Lower leg skin (tissue), 4 donors: ENCODE measurements around the gene CLEC2A. TPM values are rescaled to one million over a fixed set of nuclear protein-coding genes. Genes with fewer than 3 reads are reported as not detected.
"Not testable (repeated sequence)": the region's sequence is repeated elsewhere in the genome, so short reads cannot be mapped to it uniquely, and the experiment has no call there.

Source experiments
- DNase-seq, 2 donors: peaks; one replicate each; pipeline ENCODE4 v3.0.0-alpha.2; 2019; ENCODE audit warnings: low spot score in 2 of 2
- H3K4me3 ChIP-seq: fragments of 200-600 bp; sonication (generic); 2 replicates; pipeline ENCODE4 v1.5.1; 2017; ENCODE audit warnings: mild to moderate bottlenecking, low read depth; ENCODE audit not compliant: poor library complexity, severe bottlenecking
- CTCF ChIP-seq, 3 donors: fragments of 450-650 bp; IDR thresholded peaks; one replicate each; pipeline ENCODE4 v1.5.1; 2016; ENCODE audit warnings: antibody characterized with exemption in 3 of 3, mild to moderate bottlenecking in 3 of 3, moderate library complexity in 2 of 3
- POLR2A ChIP-seq, 2 donors: fragments of 450-650 bp; IDR thresholded peaks; one replicate each; pipeline ENCODE4 v1.6.1; 2016 to 2017; ENCODE audit warnings: antibody characterized with exemption in 2 of 2, mild to moderate bottlenecking in 1 of 2, moderate library complexity in 1 of 2
- WGBS, 2 donors: methylation state at CpG; one replicate each; pipeline ENCODE4 v1.1.5; 2018; 5-methylcytosine and 5-hydroxymethylcytosine counted together
- intact Hi-C: fragments of 100-400 bp; cut with DNase I; formaldehyde crosslinking; loops from one replicate; pipeline ENCODE4 v1.15.0; 2023; ENCODE audit warnings: low total_unique reads
- total RNA-seq, 4 donors: library from RNA; depleted of rRNA; stranded (reverse); fragments of >200 nt; gene quantifications; one replicate each; pipeline ENCODE4 v1.1.0, GENCODE V29; 2016

The CLEC2A gene
- total RNA-seq, 4 donors from 2014 or later = 60.8 to 80.5 (median 68.4) TPM

DNA sequence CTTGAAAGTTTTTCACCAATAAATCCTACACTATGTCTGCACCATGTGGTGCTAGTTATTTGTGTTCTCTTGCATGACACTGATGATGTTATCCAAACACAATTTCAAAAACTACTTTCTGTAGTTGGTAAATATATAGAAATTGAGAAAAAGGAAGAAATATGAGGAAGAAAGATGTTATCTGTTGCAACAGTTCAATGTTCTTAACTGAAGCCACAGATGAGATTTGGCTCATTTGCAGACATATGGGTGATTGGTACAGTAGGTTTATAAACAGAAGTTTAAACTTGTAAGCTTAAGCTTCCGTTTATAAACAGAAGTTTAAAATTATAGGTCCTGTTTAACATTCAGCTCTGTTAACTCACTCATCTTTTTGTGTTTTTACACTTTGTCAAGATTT lies 39.0 kb upstream of the CLEC2A start, which contains the start of gene CLEC12A:
CLEC12A (plus strand) TSS at position 229 of the 400 bp plus-strand sequence. CDS start 188 bp downstream, outside the sequence.
- no peak within 1 kb of the TSS for H3K4me3 ChIP-seq
- WGBS, 2 donors = 50 to 62% methylated on average over 1 of the region's 1 CpG
- intact Hi-C loops = no loop called here
- TF ChIP-seq CTCF (IDR thresholded peaks at IDR 0.05) = no peak
- TF ChIP-seq POLR2A (IDR thresholded peaks at IDR 0.05) = no peak
- DNase-seq = no peak

- intact Hi-C loops = no loop called here
- no peak overlapping the region for H3K4me3 ChIP-seq
- no peak for TF ChIP-seq CTCF (IDR thresholded peaks at IDR 0.05)
- no peak for TF ChIP-seq POLR2A (IDR thresholded peaks at IDR 0.05)
- DNase-seq = no peak
- WGBS, 2 donors = 89% methylated on average over 2 of the region's 2 CpGs
Measured at GRCh38 chr12:9969673-9970072, 37.5 kb upstream of the CLEC2A start.

DNA sequence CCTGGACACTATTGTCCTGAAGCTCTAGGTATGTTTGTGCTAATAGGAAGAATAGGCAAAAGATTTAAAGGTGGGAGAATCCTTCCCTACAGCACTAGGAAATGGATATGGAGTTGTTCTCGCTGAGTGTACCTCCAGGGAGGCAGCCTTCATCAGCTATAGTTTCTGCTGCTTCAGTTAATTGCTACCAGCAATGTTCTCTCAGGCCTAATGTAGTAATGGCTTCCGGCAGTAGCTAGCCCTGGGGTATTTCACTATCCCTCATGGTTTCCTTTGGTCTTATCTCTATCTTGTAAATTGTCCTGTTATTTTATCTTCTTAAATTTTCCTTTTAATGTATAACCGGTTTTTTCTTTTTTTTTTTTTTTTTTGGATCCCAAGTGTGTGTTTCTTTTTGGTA lies 29.7 kb upstream of the CLEC2A start:
- intact Hi-C loops = no loop called here
- H3K4me3 ChIP-seq = no peak overlapping the region
- TF ChIP-seq POLR2A (IDR thresholded peaks at IDR 0.05) (no peak), CTCF (IDR thresholded peaks at IDR 0.05) (no peak)
- no peak for DNase-seq
- WGBS, 2 donors = 72 to 82% methylated on average over 3 of the region's 3 CpGs

GRCh38 chr12:9961106-9961505 lies 28.9 kb upstream of the CLEC2A start:
- TF ChIP-seq CTCF (IDR thresholded peaks at IDR 0.05) (no peak), POLR2A (IDR thresholded peaks at IDR 0.05) (no peak)
- no peak for DNase-seq
- WGBS, 2 donors = 91 to 93% methylated on average over 3 of the region's 3 CpGs
- H3K4me3 ChIP-seq = no peak overlapping the region
- intact Hi-C loops = no loop called here

DNA sequence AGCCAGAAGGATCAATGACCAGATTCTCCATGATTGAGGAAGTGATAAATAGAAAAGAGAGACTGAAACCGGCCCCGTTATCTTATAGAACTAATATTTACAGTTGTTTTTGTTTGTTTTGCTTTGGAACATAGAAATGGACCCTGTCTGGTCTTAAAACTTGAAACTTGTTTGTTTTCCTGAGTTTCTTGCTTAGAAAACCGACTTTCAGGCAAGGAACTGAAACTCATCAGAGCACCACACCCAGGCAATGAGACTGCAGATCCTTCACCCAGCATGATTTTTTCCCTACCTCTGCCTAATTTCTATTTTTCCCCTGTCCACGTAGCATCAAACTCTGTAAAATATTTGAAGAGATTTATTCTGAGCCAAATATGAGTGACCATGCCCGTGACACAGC lies 28.4 kb upstream of the CLEC2A start:
- DNase-seq = no peak
- TF ChIP-seq CTCF (IDR thresholded peaks at IDR 0.05) (no peak), POLR2A (IDR thresholded peaks at IDR 0.05) (no peak)
- WGBS, 2 donors = 81 to 87% methylated on average over 5 of the region's 5 CpGs
- intact Hi-C loops = no loop called here
- H3K4me3 ChIP-seq = no peak overlapping the region

- intact Hi-C loops = no loop called here
- H3K4me3 ChIP-seq = no peak overlapping the region
- no peak for TF ChIP-seq CTCF (IDR thresholded peaks at IDR 0.05)
- no peak for TF ChIP-seq POLR2A (IDR thresholded peaks at IDR 0.05)
- no peak for DNase-seq
Measured at GRCh38 chr12:9957834-9958233, 25.7 kb upstream of the CLEC2A start.

GRCh38 chr12:9952954-9953729 lies 21.0 kb upstream of the CLEC2A start:
- intact Hi-C loops, DNase-seq, H3K4me3 ChIP-seq: not testable (repeated sequence)
- 92 to 100% methylated on average over 2 to 10 of the region's 55 CpGs for WGBS, 2 donors
